KOPT-K1 (cell line): Measurements from ENCODE around the gene KHDC1.
A peak's percentile ranks its signal among the peaks of the same experiment; 100 is the strongest.
"Not testable (repeated sequence)": the region's sequence is repeated elsewhere in the genome, so short reads cannot be mapped to it uniquely, and the experiment has no call there.

Experiments
- H3K27ac ChIP-seq: fragments of 200-600 bp; sonication (generic); 2 replicates; pipeline ENCODE4 v1.5.1; 2016; ENCODE audit warnings: antibody characterized with exemption, mild to moderate bottlenecking, low read depth, low read length; ENCODE audit not compliant: poor library complexity, severe bottlenecking
- H3K36me3 ChIP-seq: fragments of 200-600 bp; sonication (generic); 2 replicates; pipeline ENCODE4 v1.5.1; 2017; ENCODE audit warnings: antibody characterized with exemption, mild to moderate bottlenecking, low read length, moderate library complexity; ENCODE audit not compliant: insufficient read depth
- H3K9me3 ChIP-seq: fragments of 200-600 bp; sonication (generic); 2 replicates; pipeline ENCODE4 v1.5.1; 2017; ENCODE audit warnings: antibody characterized with exemption, low read length, mild to moderate bottlenecking; ENCODE audit not compliant: insufficient read depth, poor library complexity, severe bottlenecking

KHDC1 gene

GRCh38 chr6:73269296-73269695 lies 6.3 kb upstream of the KHDC1 start:
- not testable (repeated sequence) for H3K9me3 ChIP-seq
- peaks cover 76% of the 10 kb centered on the region for H3K36me3 ChIP-seq

GRCh38 chr6:73268896-73269295 lies 5.9 kb upstream of the KHDC1 start:
- peaks cover 72% of the 10 kb centered on the region for H3K36me3 ChIP-seq
- not testable (repeated sequence) for H3K27ac ChIP-seq, H3K9me3 ChIP-seq

More at GRCh38 chr6:73269296-73269695, 6.3 kb upstream of the KHDC1 start:
- H3K27ac ChIP-seq: not testable (repeated sequence)

GRCh38 chr6:73264446-73264845 lies 1.4 kb upstream of the KHDC1 start:
- Histone ChIP-seq H3K36me3 (peaks cover 41% of the 10 kb centered on the region), H3K27ac (no peak overlapping the region), H3K9me3 (no peaks in the 10 kb centered on the region)

DNA sequence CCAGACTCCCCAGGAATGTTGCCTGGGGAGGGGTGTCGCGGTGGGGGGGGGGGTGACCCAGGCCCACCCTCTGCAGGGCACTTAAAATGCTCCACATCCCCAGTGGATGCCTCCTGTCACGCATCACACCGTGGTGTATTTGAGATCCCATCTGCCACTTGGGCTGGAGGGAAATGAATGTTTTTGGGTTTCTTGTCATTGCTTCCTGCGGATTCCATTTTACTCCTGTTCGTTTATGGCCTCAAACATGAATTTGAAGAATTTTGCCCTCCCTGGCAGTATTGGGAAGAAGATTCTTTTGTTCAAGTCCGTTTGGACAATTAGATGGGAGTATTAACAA lies 544 bp upstream of the KHDC1 start:
- no peaks in the 10 kb centered on the region for H3K9me3 ChIP-seq
- peaks cover 39% of the 10 kb centered on the region for H3K36me3 ChIP-seq
- peak overlapping the region; percentile 74 for H3K27ac ChIP-seq

DNA sequence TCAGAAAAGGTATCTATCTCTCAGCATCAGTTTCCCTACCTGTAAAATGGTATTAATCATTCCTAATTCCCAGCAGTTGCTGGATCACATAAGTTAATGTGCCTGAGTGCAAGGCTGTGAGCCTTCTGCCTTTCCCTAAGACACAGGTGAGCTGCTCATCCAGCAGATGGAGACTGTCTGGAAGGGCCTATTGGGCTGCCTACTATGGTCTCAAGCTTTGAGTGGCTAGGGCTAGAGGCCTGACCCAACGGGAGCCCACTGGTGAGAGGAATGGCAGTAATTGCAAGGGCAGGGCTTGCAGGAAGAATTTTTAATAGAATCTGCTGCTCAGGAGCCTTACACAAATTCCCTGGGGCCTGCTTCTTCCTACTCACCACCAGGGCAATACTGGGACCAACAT lies 4.3 kb downstream of the KHDC1 start:
- no peaks in the 10 kb centered on the region for H3K36me3 ChIP-seq
- no peaks in the 10 kb centered on the region for H3K9me3 ChIP-seq
- H3K27ac ChIP-seq: no peak overlapping the region

- H3K9me3 ChIP-seq, H3K27ac ChIP-seq, H3K36me3 ChIP-seq: not testable (repeated sequence)
Observed at GRCh38 chr6:73254323-73254722, 8.7 kb downstream of the KHDC1 start.

GRCh38 chr6:73252703-73253102 lies 10.3 kb downstream of the KHDC1 start:
- H3K27ac ChIP-seq: no peak overlapping the region
- no peaks in the 10 kb centered on the region for H3K36me3 ChIP-seq

DNA sequence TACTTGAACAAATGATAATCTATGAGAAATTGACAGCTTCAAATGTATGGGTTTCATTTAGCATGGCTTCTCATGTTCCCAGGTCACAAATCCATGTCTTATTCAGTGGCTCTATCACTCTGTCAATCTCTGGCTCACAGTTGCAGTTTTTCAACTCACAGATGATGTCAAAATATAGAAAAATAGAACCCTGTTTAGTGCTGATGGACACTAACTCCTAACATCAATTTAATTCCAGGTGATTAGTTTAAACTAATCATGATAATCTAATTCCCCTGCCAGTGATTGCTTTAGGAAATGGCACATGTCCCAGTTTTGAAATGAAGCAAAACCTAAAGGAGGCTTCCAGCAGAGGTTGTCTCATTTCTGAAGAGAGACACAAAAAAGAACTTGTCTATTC lies 13.0 kb downstream of the KHDC1 start:
- Histone ChIP-seq H3K36me3 (no peaks in the 10 kb centered on the region), H3K27ac (no peak overlapping the region), H3K9me3 (no peaks in the 10 kb centered on the region)

More at GRCh38 chr6:73252703-73253102, 10.3 kb downstream of the KHDC1 start:
- no peaks in the 10 kb centered on the region for H3K9me3 ChIP-seq

DNA sequence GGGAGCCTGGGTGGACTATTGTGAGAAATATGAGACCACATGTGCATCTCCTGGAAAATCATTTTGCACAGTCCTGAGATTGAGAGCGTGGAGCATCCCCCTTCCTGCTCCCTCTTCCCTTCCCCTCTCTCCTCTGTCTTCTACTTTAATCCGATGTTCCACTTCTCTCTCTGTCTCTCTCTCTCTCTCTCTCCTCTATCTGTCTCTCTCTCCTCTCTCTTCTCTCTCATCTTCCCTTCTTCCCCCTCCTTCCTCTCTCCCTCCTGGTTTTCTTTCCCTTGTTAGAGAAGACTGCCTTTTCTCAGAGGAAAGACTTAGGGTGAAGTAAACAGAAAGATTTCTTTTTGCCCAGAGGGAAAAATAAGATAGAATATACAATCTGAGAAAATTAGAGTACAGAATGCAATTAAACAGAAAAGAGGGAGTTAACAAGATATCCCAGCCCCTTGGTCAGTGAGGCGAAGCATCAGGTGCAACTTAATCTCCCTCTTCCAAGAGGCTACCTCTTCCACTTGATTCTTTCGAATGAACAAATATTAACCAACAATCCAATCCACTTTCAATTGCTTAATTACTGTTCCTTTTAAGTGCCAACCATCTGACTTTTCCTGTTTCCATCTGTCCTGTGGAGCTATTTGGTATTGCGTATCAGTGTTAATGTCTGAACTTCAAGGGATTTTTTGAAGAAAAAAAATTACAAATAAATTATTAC lies 14.6 kb downstream of the KHDC1 start:
- Histone ChIP-seq H3K27ac (no peak overlapping the region), H3K9me3 (no peaks in the 10 kb centered on the region), H3K36me3 (no peaks in the 10 kb centered on the region)

- Histone ChIP-seq H3K27ac (no peak overlapping the region), H3K9me3 (no peaks in the 10 kb centered on the region), H3K36me3 (no peaks in the 10 kb centered on the region)
Observed at GRCh38 chr6:73242001-73242400, 21.0 kb downstream of the KHDC1 start.

GRCh38 chr6:73240730-73241129 lies 22.3 kb downstream of the KHDC1 start:
- H3K9me3 ChIP-seq: no peaks in the 10 kb centered on the region
- H3K27ac ChIP-seq: no peak overlapping the region
- H3K36me3 ChIP-seq: no peaks in the 10 kb centered on the region

DNA sequence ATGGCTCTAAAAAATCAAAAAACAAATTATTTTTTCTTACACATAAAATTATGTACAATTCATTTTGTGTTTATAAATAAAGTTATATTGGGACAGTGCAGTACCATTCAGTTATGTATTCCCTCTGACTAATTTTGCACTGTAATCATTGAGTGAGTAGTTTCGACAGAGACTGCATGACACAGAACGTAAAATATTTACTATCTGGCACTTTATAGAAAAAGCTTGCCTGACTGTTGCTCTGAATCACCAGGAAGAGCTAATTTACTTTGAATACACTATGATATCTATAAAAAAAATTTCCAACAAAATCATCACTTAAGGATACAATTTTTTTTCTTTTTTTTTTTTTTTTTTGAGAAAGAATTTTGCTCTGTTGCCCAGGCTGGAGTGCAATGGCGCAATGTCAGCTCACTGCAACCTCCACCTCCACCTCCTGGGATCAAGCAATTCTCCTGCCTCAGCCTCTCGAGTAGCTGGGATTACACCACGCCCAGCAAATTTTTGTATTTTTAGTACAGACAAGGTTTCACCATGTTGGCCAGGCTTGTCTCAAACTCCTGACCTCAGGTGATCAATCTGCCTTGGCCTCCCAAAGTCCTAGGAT lies 26.7 kb downstream of the KHDC1 start:
- no peaks in the 10 kb centered on the region for H3K9me3 ChIP-seq
- H3K36me3 ChIP-seq: no peaks in the 10 kb centered on the region
- no peak overlapping the region for H3K27ac ChIP-seq

- Histone ChIP-seq H3K9me3 (no peaks in the 10 kb centered on the region), H3K36me3 (no peaks in the 10 kb centered on the region), H3K27ac (no peak overlapping the region)
Observed at GRCh38 chr6:73234733-73235132, 28.3 kb downstream of the KHDC1 start.

DNA sequence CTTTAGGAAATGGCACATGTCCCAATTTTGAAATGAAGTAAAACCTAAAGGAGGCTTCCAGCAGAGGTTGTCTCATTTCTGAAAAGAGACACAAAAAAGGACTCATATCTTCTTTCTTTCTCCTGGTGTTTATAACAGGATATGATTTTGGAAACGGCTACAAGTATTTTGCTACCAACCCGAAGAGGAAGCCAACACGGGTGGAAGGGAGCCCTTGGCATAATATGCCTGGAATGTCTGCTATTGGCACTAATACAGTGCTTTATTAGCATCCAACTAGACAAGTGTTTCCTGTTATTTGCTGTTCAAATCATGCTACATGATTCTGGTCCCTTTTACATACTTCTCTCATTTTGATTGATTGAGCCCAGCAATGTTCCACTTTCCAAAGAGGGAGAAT lies 29.0 kb downstream of the KHDC1 start:
- not testable (repeated sequence) for H3K27ac ChIP-seq, H3K36me3 ChIP-seq, H3K9me3 ChIP-seq

DNA sequence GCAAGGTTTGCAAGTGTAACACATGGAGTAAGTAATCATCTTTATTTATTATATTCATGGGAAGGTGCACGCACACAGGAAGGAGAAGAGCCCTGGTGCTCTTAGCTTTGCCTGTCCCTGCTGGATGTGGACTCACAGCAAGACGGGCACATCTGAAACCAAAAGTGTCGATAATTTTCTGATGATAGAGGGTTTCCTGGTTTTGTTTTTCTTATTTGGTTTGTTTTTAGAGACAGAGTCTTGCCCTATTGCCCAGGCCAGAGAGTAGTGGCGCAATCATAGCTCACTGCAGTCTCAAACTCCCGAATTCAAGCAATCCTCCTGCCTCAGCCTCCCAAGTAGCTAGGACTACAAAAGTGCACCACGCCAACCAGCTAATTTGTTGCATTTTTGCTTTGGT lies 29.9 kb downstream of the KHDC1 start:
- Histone ChIP-seq H3K9me3 (no peaks in the 10 kb centered on the region), H3K27ac (no peak overlapping the region), H3K36me3 (no peaks in the 10 kb centered on the region)

DNA sequence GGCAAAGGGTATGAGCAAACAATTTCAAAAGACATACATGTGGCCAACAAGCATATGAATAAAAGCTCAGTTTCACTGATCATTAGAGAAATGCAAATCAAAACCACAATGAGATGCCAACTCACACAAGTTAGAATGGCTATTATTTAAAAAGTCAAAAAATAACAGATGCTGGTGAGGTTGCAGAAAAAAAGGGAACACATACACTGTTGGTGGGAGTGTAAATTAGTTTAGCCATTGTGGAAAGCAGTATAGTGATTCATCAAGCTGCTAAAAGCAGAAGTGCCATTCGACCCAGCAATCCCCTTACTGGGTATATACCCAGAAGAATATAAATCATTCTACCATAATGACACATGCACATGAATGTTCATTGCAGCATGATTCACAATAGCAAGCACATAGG lies 31.0 kb downstream of the KHDC1 start:
- no peak overlapping the region for H3K27ac ChIP-seq
- H3K36me3 ChIP-seq: no peaks in the 10 kb centered on the region
- H3K9me3 ChIP-seq: no peaks in the 10 kb centered on the region
